Hematopoietic multipotent progenitor cell (in vitro differentiated cells): ENCODE measurements around the gene COL18A1. TPM values are rescaled to one million over a fixed set of nuclear protein-coding genes. Genes with fewer than 3 reads are reported as not detected.

Experiments used
- DNase-seq, 3 donors: peaks; one replicate each; pipeline ENCODE4 v3.0.0-alpha.2; 2011 to 2015; ENCODE audit warnings: low read depth in 2 of 3, low spot score in 2 of 3
- total RNA-seq: library from RNA; depleted of rRNA; stranded (reverse); fragments of >200 nt; gene quantifications from one replicate; pipeline ENCODE4 v1.2.3, GENCODE V29; 2012

Gene COL18A1
- total RNA-seq, 1 donor, result 12.9 TPM

DNA sequence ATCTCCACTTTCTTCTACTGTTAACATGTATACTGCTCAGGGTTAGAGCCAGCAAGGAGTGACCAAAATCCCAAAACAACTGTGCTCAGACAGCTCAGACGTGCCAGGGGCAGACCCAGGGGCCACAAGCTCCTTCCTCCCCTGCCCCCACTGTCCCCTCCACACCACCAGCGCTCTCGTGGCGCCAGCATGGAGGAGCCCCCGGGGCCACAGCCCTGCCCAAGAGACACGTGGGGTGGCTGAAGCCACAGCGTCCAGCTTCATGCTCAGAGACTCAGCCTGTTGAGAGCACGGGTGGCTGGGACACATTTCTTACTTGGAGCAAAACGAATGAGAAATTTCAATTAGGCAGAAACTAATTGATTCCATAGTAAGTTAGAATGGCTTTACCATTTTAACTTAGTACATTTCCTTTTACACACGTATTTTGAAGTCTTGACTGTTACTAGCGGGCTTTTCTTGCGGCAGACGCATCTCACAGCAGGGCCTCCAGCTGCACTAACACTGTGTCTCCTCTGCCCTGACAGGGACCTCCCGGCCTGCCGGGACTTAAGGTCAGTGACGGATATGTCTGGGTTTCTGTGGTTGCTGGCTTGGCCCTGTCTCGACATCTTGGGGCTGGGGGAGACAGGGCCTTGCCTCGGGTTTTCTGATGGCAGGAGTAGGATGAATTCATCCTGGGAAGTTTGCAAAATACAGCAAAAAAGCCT lies 83.1 kb downstream of the COL18A1 start:
- DNase-seq, result no peak

DNA sequence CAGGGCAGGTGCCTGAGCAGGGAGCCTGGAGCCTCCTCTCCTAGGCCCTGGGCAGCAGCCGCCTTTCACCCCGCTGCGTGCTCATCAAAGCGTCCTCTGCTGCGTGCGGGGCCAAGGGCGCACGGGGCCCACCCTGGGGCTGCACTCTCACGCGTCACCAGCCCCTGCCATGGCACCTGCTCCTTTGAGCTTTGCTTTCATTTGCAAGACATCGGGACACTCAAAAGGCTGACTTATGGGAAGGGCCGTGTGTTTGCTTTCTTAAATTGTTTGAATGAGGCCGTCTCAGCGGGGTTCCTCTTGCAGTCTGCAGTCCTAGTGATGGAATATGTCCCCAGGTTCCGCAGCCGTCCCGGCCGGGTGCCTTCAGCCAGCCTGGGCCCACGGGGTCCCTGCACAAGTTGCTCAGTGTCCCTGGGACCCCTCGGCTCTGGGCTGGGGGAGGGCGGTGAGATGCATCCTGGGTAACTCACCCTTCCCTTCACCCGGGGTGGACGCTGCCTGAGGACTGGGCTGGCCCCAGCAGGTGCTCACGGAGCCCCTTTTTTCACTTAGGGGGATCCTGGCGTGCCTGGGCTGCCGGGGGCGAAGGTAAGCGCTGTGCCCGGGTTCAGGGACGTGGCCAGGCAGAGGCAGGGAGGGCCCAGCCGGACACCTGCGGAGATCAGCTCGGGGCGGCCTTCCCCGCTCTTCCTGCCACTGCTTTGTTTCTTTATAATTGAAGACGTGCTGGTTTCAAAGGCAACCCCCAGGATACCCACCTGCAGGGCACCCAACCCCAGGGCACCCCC lies 84.2 kb downstream of the COL18A1 start:
- DNase-seq, result no peak

DNA sequence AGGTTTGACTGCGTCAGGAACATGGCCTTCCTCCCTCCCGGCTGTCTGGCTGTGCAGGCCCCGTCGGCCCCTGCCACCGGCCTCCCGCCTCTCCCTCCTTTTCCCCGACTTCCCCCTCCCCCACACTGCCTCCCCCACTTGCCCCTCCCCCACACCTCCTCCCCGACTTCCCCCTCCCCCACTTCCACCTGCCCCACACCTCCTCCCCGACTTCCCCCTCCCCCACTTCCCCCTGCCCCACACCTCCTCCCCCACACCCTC lies 84.7 kb downstream of the COL18A1 start:
- no peak for DNase-seq

DNA sequence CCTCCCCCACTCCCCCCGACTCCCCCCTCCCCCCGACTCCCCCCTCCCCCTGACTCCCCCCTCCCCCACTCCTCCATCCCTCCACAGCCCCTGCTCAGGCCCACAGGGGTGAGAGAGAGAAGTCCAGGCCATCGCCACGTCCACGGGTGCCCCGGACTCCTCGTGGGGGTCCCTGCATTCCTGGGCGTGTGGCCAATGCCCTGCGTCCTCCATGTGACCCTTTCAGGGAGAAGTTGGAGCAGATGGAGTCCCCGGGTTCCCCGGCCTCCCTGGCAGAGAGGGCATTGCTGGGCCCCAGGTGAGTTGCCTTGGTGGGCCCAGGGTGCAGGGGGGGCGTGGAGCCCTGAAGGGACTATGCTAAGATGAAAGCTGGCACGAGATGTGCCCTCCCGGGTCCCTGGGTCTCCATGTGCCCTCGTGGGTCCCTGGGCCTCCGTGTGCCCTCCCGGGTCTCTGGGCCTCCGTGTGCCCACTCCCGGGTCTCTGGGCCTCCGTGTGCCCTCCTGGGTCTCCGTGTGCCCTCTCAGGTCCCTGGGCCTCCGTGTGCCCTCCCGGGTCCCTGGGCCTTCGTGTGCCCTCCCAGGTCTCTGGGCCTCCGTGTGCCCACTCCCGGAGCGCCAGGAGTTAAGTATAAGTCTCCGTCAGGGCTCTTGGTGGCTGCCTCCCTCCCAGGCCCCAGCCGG lies 85.2 kb downstream of the COL18A1 start:
- no peak for DNase-seq

DNA sequence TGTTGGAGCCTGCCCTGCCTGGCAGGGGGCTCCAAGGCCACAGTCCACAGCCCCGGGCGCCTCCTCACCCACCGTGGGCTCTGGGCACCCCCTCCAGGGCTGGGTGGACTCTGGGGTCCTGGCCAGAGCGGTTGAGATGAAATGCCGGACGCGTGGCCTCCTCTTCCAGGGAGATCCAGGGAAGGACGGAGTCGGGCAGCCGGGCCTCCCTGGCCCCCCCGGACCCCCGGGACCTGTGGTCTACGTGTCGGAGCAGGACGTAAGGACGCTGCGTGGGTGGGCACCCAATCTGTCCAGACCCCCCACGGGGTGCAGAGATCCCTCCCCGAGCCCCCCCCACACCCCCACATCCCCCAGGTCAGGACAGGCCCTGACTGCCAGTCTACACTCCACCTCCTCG lies 86.1 kb downstream of the COL18A1 start:
- no peak for DNase-seq

DNA sequence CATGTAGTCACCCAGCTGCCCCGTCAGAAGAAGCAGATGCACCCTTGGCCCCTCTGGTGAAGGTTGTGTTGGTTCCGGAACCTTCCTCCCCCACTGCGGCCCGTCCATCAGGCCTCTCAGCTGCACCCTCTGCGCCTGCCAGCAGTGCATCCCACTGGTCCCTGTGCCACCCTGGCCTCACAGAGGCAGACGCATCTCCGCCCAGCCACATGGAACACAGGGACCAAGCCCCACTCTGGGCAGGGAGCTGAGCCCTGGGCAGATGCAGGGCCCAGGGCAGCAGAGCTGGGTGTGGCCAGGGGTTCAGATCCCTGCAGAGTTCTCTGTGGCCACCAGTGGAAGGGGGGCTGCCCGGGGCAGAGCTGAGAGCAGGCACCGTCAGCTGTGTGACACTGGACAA lies 86.7 kb downstream of the COL18A1 start:
- no peak for DNase-seq

DNA sequence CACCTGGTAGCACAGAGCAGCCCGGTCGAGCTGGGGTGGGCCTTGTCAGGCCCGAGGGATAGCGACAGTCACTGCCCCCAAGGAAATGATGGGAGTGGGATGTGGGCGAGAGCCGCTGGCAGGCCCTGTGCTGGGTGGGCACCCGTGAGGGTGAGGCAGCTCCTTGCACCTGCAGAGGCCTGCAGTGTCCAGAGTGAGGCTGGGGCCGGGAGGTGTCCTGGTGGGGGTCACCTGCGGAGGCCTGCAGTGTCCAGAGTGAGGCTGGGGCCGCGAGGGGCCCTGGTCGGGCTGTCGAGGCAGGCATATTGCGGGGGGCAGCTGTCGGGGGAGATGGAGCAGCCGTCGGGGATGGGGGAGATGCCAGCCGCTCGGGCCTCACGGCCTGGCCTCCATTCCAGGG lies 87.8 kb downstream of the COL18A1 start:
- DNase-seq, result no peak

DNA sequence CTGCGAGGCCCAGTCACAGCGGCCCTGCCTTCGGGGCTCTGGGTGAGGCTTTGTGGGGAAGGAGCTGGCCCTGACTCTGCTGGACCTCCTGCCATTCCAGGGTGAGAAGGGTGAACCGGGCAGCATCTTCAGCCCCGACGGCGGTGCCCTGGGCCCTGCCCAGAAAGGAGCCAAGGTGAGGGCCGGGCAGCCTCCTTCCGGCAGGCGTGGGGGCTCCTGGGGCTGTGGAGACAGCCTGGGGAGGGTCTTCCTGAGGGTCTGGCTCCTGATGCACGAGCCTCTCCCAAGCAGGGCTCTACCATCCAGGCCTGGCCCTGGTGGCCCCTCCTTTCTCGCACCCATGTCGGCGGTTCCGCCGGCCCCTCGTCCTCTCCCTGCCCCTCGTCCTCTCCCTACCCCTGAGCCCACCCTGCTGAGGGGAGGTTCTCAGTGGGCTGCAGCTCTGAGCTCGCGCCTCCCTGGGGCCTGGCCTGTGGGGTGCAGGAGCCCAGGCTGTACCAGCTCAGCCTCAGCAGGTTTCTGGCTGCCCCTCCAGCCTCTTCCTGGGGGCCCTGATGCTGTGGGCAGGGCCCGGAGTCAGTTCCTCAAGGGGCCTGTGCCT lies 88.5 kb downstream of the COL18A1 start:
- DNase-seq, result no peak

DNA sequence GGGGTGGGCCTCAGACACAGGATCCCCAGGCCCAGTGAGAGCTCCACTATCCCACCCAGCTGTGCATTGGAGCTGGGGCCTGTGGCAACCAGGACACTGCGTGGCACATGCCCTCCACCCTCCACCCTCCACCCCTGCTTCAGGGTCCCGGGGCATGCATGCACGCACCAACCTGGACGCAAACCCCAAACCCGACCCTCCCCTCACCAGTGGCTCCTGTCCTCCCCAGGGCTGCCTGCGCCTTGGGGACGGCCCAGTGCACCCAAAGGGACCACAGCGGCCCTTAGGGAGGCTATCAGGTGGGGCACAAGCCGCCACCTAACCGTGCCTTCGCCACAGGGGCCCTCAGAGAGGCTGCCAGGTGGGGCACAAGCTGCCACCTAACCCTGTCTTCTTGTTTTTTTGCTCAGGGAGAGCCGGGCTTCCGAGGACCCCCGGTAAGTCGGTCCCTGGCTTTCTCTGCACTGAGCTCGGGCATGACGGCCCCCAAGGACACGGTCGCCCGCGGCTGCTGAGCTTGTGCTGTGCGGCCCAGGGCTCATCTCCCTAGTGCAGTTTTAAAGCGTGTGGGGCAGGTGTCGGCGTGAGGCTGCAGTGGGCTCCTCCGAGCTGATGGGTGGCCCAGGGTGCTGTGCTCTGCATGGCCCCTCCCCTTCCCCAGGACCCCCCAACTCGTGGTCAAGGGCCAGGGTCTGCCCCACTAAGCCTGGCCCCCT lies 89.3 kb downstream of the COL18A1 start:
- no peak for DNase-seq

DNA sequence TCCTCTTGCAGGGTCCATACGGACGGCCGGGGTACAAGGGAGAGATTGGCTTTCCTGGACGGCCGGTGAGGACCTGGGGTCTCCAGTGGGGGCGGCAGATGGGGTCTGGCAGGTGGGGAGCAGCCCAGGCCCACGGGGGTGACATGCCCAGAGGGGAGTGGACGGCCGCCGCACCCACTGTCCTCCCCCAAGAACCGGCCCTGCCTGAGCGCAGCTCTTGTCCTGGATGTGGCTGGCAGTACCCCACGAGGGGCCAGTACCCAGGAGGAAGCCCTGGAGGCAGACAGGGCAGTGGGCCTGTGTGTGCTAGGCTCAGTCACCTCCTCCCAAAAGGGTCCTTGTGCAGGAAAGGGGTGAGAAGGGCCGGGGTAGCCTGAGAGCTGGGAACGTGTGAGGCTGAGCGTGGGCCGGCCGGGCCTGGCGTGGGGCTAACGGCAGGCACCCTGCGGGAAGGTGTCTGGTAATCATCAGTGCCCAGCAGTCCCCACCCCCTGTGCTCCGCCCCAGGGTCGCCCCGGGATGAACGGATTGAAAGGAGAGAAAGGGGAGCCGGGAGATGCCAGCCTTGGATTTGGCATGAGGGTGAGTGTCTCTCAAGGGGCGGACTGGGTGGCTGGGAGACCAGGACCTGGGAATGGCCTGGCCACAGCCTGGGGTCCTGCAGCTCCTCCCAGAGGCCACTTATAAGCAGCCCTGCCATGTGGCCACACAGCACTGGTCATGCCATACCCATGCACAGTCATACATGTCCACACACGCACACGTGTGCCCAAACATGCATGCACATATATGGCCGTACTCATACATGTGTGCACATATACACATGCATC lies 90.1 kb downstream of the COL18A1 start:
- DNase-seq, result no peak

DNA sequence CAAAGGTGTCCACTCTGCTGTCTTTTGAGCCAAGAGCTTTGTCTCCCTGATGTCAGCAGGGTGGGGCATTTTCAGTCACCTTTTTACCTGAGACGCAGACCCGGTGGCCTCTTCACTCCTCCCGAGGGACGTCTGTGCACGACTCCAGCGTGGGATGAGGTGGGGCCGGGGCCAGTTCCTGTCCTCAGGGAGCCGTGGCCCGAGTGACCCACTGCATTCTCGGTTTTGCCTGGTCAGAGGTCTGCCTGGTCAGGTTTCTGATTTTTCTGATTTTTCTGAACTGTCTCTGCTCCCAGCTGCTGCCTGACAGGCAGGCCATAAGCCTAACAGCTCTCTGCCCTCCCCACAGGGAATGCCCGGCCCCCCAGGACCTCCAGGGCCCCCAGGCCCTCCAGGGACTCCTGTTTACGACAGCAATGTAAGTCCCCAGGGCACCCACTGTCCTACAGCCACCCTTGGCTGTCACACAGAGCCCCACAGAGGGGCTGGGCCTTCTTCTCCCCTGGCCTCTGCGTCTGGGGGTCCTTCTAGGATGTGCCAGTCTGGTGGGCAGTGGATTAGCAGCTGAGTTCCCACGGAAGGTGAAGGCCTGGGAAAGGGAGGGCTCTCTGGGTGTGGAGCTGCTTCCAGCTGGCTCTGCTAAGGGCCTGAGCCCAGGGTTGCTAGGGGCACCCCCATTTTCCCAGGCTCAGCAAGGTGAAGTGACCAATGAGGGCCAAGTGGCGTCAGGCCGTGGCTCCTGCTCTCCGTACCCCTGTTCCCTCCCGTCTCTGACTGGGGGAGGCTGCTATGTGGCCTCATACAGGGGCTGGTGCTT lies 91.4 kb downstream of the COL18A1 start:
- DNase-seq, result no peak

DNA sequence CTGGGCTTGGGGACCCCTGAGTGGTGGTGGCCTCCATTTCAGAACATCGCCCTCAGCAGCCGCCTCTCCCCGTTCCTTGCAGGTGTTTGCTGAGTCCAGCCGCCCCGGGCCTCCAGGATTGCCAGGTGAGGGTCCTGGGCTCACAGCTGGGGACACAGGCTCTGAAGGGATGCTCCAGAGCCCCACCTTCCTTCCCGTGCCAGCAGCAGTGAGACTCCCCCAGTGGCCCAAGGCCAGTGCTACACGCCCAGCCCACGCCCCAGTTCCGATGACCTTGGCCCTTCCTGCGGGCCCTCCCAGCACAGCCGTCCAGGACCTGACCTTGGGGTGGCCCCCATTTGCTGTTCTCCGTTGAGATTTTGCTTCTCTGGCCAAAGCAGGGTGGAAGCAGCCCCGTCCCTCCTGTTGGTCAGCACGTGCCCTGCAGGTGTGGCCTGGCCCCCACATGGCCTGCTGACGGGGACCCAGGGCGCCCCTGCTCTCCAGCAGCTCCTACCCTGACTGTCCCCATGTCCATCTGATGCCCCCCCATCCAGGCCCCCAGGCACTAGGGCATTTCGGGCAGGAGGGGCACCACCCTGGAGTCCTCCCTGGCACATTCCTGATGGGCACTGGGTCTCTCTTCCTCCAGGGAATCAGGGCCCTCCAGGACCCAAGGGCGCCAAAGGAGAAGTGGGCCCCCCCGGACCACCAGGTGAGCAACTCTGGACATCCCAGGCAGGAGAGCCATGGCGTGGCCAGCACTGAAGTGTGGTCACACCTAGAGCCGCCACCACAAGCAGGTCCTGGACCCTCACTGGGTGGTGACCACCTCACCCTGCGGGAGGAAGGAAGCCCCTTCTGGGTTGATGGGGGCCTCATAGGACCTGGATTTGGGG lies 92.2 kb downstream of the COL18A1 start:
- DNase-seq, result no peak

DNA sequence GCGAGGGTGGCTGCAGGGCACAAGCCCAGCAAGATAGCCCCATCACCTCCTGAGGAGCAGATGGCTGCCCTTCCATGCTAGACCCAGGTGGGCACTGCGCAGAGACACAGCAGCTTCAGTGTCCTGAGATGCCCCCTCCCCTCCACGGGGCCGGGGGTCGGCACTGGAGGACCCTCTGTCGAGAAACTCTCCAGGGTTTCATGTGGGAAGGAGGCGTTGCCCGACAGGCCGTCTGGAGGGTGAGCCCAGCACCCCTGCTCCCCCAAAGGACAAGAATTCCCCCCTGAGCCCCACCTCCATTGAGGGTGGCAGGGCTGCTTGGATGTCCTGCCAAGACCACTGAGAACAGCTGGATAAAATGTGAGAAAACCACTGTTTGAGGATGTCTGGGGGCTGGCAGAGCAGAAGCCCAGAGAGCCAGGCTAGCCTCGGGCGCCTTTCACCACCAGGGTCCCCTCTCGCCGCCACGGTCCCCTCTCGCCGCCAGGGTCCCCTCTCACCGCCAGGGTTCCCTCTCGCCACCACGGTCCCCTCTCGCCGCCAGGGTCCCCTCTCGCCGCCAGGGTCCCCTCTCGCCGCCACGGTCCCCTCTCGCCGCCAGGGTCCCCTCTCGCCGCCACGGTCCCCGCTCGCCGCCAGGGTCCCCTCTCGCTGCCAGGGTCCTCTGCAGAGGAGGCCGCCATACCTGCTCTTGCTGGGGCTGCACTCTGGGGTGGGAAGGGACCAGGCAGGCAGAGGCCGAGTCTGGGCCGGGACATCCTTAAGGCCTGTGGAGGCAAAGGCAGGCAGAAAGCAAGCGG lies 93.1 kb downstream of the COL18A1 start:
- no peak for DNase-seq

DNA sequence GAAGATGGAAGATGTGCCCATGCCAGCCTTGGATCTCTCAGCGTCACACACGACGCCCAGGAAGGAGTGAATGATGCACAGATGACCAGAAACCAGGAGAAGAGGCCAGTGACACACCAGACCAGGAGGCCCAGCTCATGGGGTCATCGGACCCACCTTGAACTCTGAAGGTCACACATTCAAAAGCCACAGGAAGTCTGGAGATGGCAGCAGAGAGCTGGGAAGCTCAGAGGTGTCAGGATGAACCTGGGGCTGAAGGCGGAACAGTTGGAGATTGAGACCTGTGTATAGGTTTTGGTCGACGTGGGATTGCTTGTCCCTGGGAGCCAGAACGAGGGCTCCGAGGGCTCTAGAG lies 93.7 kb downstream of the COL18A1 start:
- no peak for DNase-seq

DNA sequence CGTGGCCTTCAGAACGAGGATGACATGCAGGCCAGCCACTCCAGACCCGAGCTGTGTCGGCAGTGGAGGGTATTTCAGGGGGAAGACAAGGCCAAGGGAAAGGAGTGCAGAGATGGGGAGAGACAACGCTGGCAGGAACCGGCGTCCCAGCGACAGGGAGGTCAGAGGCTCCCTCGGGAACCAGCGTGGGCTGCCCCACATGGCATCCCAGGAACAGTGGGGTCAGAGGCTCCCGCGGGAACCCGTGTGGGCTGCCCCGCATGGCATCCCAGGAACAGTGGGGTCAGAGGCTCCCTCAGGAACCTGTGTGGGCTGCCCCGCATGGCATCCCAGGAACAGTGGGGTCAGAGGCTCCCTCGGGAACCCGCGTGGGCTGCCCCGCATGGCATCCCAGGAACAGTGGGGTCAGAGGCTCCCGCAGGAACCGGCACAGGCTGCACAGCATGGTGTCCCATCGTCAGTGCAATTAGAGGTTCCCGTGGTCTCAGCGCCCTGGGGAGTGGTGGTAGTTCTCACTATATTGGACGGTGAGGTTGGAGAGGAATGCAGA lies 94.3 kb downstream of the COL18A1 start:
- no peak for DNase-seq

DNA sequence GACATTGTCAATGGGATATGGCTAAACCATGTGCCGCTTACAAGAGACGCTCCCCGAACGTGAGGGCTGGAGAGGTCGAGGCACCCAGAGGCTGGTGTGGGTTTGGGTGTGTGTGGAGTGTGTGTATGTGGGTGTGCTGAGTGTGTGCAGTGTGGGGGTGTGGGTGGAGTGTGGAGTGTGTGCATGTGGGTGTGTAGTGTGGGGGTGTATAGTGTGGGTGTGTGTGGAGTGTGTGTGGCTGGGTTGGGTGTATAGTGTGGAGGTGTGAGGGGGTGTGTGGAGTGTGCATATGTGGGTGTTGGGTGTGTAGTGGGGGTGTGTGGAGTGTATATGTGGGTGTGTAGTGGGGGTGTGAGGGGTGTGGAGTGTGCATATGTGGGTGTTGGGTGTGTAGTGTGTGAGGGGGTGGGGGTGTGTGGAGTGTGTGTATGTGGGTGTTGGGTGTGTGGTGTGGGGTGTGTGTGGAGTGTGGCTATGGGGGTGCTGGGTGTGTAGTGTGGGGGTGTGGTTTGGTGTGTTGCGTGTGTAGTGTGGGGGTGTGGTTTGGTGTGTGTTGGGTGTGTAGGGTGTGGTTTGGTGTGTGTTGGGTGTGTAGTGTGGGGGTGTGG lies 95.1 kb downstream of the COL18A1 start:
- DNase-seq, result no peak
